PC-3 (cell line): ENCODE results near the gene PRDM8. TPM values are rescaled to one million over a fixed set of nuclear protein-coding genes. Genes with fewer than 3 reads are reported as not detected.

ENCODE experiments used
- ATAC-seq: fragments of 200-7000 bp; cut with Tn5 transposase; 2 replicates; pipeline ENCODE4 v1.9.1; 2020; ENCODE audit warnings: mild to moderate bottlenecking, moderate library complexity
- BruUV-seq: library from RNA; stranded (reverse); fragments of 400-500 nt; replicated peaks from 2 replicates; lab custom pipeline; 2021; lab: Mats Ljungman, UMichigan
- CTCF ChIA-PET: fragments of 300-600 bp; sonication (Branson Sonifier 250); formaldehyde crosslinking; loops from one replicate; lab custom pipeline; 2022; ENCODE audit warnings: antibody characterized with exemption; lab: Charles Lee
- POLR2A ChIA-PET: fragments of 300-600 bp; sonication (Branson Sonifier 250); formaldehyde crosslinking; loops from one replicate; lab custom pipeline; 2022; ENCODE audit warnings: antibody characterized with exemption; ENCODE audit not compliant: unreplicated experiment; lab: Charles Lee
- DNase-seq: peaks from one replicate; pipeline ENCODE4 v3.0.0-alpha.2; 2015
- H2AFZ ChIP-seq: fragments of 300-600 bp; sonication (generic); 2 replicates; pipeline ENCODE4 v1.6.0; 2016; ENCODE audit warnings: antibody characterized with exemption, low read length
- H3F3A ChIP-seq: fragments of 300-600 bp; sonication (generic); one replicate; pipeline ENCODE4 v1.6.0; 2017; ENCODE audit warnings: antibody characterized with exemption, low read length, control low read depth, mild to moderate bottlenecking; ENCODE audit not compliant: unreplicated experiment
- H3K27ac ChIP-seq: fragments of 300-600 bp; sonication (generic); 2 replicates; pipeline ENCODE4 v1.5.1; 2016; ENCODE audit warnings: mild to moderate bottlenecking, low read length
- H3K27me3 ChIP-seq: fragments of 300-600 bp; sonication (generic); 2 replicates; pipeline ENCODE4 v1.6.1; 2016; ENCODE audit warnings: low read length, mixed read lengths
- H3K36me3 ChIP-seq: fragments of 300-600 bp; sonication (generic); 2 replicates; pipeline ENCODE4 v1.6.1; 2016; ENCODE audit warnings: low read depth, mixed run types, low read length, mixed read lengths
- H3K4me1 ChIP-seq: fragments of 300-600 bp; sonication (generic); 2 replicates; pipeline ENCODE4 v1.5.1; 2016; ENCODE audit warnings: low read length; ENCODE audit not compliant: insufficient read depth
- H3K4me2 ChIP-seq: fragments of 300-600 bp; sonication (generic); 2 replicates; pipeline ENCODE4 v1.6.0; 2016; ENCODE audit warnings: low read length
- H3K4me3 ChIP-seq: fragments of 300-600 bp; sonication (generic); 2 replicates; pipeline ENCODE4 v1.5.1; 2016; ENCODE audit warnings: mild to moderate bottlenecking, low read length, mixed read lengths
- H3K79me2 ChIP-seq: fragments of 300-600 bp; sonication (generic); 2 replicates; pipeline ENCODE4 v1.6.1; 2017; ENCODE audit warnings: low read length, mixed read lengths
- H3K9ac ChIP-seq: fragments of 300-600 bp; sonication (generic); 2 replicates; pipeline ENCODE4 v1.6.0; 2016; ENCODE audit warnings: mild to moderate bottlenecking, low read length
- H3K9me2 ChIP-seq: fragments of 300-600 bp; sonication (generic); replicated peaks from 2 replicates; pipeline ENCODE4 v1.6.1; 2016; ENCODE audit warnings: mixed run types, low read length, mixed read lengths
- H3K9me3 ChIP-seq: fragments of 300-600 bp; sonication (generic); 2 replicates; pipeline ENCODE4 v1.6.1; 2016; ENCODE audit warnings: low read length, mixed read lengths
- H4K20me1 ChIP-seq: fragments of 300-600 bp; sonication (generic); 2 replicates; pipeline ENCODE4 v1.6.1; 2016; ENCODE audit warnings: low read length, mixed read lengths
- CTCF ChIP-seq: fragments of 300-600 bp; sonication (generic); conservative IDR thresholded peaks from 2 replicates; pipeline ENCODE4 v1.5.1; 2017; ENCODE audit warnings: antibody characterized with exemption, low read depth, mild to moderate bottlenecking, low read length
- EZH2 ChIP-seq: fragments of 300-600 bp; sonication (generic); IDR thresholded peaks from one replicate; pipeline ENCODE4 v1.6.1; 2017; ENCODE audit warnings: antibody characterized with exemption, mild to moderate bottlenecking, low read length; ENCODE audit not compliant: unreplicated experiment
- EZH2phosphoT487 ChIP-seq: fragments of 300-600 bp; sonication (generic); IDR thresholded peaks from 2 replicates; pipeline ENCODE4 v1.6.1; 2018; ENCODE audit warnings: mild to moderate bottlenecking, antibody characterized with exemption, low read length, borderline replicate concordance
- intact Hi-C: fragments of 100-400 bp; cut with micrococcal nuclease; formaldehyde crosslinking; loops from 2 replicates; pipeline ENCODE4 v1.9.0; 2023
- total RNA-seq: library from RNA; depleted of rRNA; stranded (reverse); fragments of >200 nt; gene quantifications from 2 replicates; pipeline ENCODE4 v1.2.3, GENCODE V29; 2014

PRDM8 gene
- total RNA-seq, 1 experiment from 2014 or later, result 8.9 TPM

- peak overlapping the region; percentile 45 for H2AFZ ChIP-seq
- no peaks in the 10 kb centered on the region for H4K20me1 ChIP-seq
- ATAC-seq (peak; percentile 84), DNase-seq (peak; percentile 75)
- ChIA-PET CTCF (no interaction called here), POLR2A (no interaction called here)
- 0 out of 2 replicates have a peak overlapping the region, but pooled peaks have one; percentile 23 for H3K4me3 ChIP-seq
- no peaks in the 10 kb centered on the region for H3K27me3 ChIP-seq
- no peak for TF ChIP-seq EZH2phosphoT487
- TF ChIP-seq EZH2, result no peak
- no peak for TF ChIP-seq CTCF
- no peak overlapping the region for H3K9ac ChIP-seq
- H3K9me3 ChIP-seq, result no peaks in the 10 kb centered on the region
- H3K9me2 ChIP-seq, result no peaks in the 10 kb centered on the region
- H3K79me2 ChIP-seq, result no peaks in the 10 kb centered on the region
- BruUV-seq, result no TSS peak
- peaks cover 56% of the 10 kb centered on the region for H3K4me1 ChIP-seq
- H3K27ac ChIP-seq, result peak overlapping the region; percentile 77
- H3F3A ChIP-seq, result peaks cover 9% of the 10 kb centered on the region
- peaks cover 6% of the 10 kb centered on the region; the same call in 1 of the 2 replicates for H3K36me3 ChIP-seq
- H3K4me2 ChIP-seq, result peak overlapping the region; percentile 40
- intact Hi-C loops, result no loop called here
These were observed 40.7 kb downstream of the PRDM8 start for GRCh38 chr4:80237992-80238391.

- H3K4me3 ChIP-seq, result no peak overlapping the region
- H4K20me1 ChIP-seq, result no peaks in the 10 kb centered on the region
- intact Hi-C loops, result no loop called here
- ChIA-PET CTCF (no interaction called here), POLR2A (no interaction called here)
- H3K79me2 ChIP-seq, result no peaks in the 10 kb centered on the region
- peaks cover 48% of the 10 kb centered on the region for H3K4me1 ChIP-seq
- DNase-seq (no peak), ATAC-seq (no peak)
- H3K9ac ChIP-seq, result no peak overlapping the region
- no peaks in the 10 kb centered on the region for H3K9me3 ChIP-seq
- H3K9me2 ChIP-seq, result no peaks in the 10 kb centered on the region
- TF ChIP-seq EZH2phosphoT487, result no peak
- TF ChIP-seq EZH2, result no peak
- no peak for TF ChIP-seq CTCF
- peaks cover 6% of the 10 kb centered on the region; the same call in 1 of the 2 replicates for H3K36me3 ChIP-seq
- no peaks in the 10 kb centered on the region for H3K27me3 ChIP-seq
- BruUV-seq, result no TSS peak
- H3K27ac ChIP-seq, result no peak overlapping the region
- no peak overlapping the region for H2AFZ ChIP-seq
- H3F3A ChIP-seq, result peaks cover 9% of the 10 kb centered on the region
- no peak overlapping the region for H3K4me2 ChIP-seq
These were observed 42.3 kb downstream of the PRDM8 start for GRCh38 chr4:80239480-80240150.

- CTCF ChIA-PET, result no interaction called here
- intact Hi-C loops, result no loop called here
- Histone ChIP-seq H3K9me3 (no peaks in the 10 kb centered on the region), H3F3A (peaks cover 6% of the 10 kb centered on the region), H3K4me1 (peaks cover 37% of the 10 kb centered on the region), H3K9me2 (no peaks in the 10 kb centered on the region), H3K4me2 (0 out of 2 replicates have a peak overlapping the region, but pooled peaks have one; percentile 8), H3K4me3 (no peak overlapping the region), H3K27me3 (no peaks in the 10 kb centered on the region), H3K9ac (no peak overlapping the region), H3K79me2 (no peaks in the 10 kb centered on the region), H4K20me1 (no peaks in the 10 kb centered on the region), H3K27ac (no peak overlapping the region), H3K36me3 (peaks cover 6% of the 10 kb centered on the region; the same call in 1 of the 2 replicates), H2AFZ (no peak overlapping the region)
- ATAC-seq (no peak), DNase-seq (no peak)
- no TSS peak for BruUV-seq
- POLR2A ChIA-PET, result no interaction called here
- no peak for TF ChIP-seq CTCF
- no peak for TF ChIP-seq EZH2phosphoT487
- no peak for TF ChIP-seq EZH2
These were observed 43.7 kb downstream of the PRDM8 start for GRCh38 chr4:80240976-80241375.
